Upper lobe of right lung (tissue), 1 donor: Measurements from ENCODE around the gene GSK3B. TPM values are rescaled to one million over a fixed set of nuclear protein-coding genes. Genes with fewer than 3 reads are reported as not detected.

Experiments used
- ATAC-seq: fragments of 200-7000 bp; cut with Tn5 transposase; one replicate; pipeline ENCODE4 v1.9.1; 2020; ENCODE audit warnings: mild to moderate bottlenecking, moderate library complexity
- DNase-seq: peaks from one replicate; pipeline ENCODE4 v3.0.0-alpha.2; 2020
- H3K27ac ChIP-seq: fragments of 200-600 bp; one replicate; pipeline ENCODE4 v1.8.0; 2022
- H3K27me3 ChIP-seq: fragments of 200-600 bp; one replicate; pipeline ENCODE4 v1.8.0; 2022; ENCODE audit warnings: mild to moderate bottlenecking
- H3K36me3 ChIP-seq: fragments of 200-600 bp; one replicate; pipeline ENCODE4 v1.8.0; 2022
- H3K4me1 ChIP-seq: fragments of 200-600 bp; one replicate; pipeline ENCODE4 v1.8.0; 2022
- H3K4me3 ChIP-seq: fragments of 200-600 bp; one replicate; pipeline ENCODE4 v1.8.0; 2022; ENCODE audit warnings: mild to moderate bottlenecking
- H3K9me3 ChIP-seq: fragments of 200-600 bp; one replicate; pipeline ENCODE4 v1.8.0; 2022
- intact Hi-C: fragments of 100-400 bp; cut with DNase I; formaldehyde crosslinking; loops from one replicate; pipeline ENCODE4 v1.11.0; 2022
- total RNA-seq: library from RNA; stranded (reverse); fragmentation: NEBNext Ultra II Directional; extraction: Animal tissue kit (Norgen Biotek cat#: 25700); gene quantifications from one replicate; pipeline ENCODE4 v1.2.1, GENCODE V29; 2021
- TF ChIP-seq, protein P1 (sequence below): fragments of 200-600 bp; IDR thresholded peaks from one replicate; pipeline ENCODE4 v1.8.0; 2022; ENCODE audit warnings: antibody characterized with exemption
- donor health status: DM: no; HTN: yes; CAD: no; lungs with severe emphysema.

GSK3B gene
- total RNA-seq, 1 donor from 2014 or later, result 55.2 TPM

DNA sequence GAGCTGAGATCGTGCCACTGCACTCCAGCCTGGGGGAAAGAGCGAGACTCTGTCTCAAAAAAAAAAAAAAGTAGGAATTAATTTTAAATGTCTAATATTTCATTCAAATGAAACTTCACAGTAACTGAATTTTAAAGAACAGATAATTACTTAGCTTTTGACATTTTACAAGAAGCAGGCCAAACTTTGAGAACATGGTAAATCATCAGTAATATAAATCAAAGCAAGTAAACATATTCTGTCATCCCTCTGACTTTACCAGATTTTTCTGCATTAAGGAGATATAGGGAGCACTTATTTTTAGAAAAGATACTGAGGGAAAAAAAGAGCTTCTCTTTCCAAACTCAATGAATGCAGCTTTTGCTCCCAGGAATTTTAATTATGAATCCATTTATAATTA is 275.3 kb downstream of the GSK3B start:
- DNase-seq (no peak), ATAC-seq (no peak)
- H3K27ac ChIP-seq, result no peak overlapping the region
- H3K4me3 ChIP-seq, result no peak overlapping the region
- no peaks in the 10 kb centered on the region for H3K27me3 ChIP-seq
- no peaks in the 10 kb centered on the region for H3K36me3 ChIP-seq
- intact Hi-C loops, result no loop called here
- H3K4me1 ChIP-seq, result no peaks in the 10 kb centered on the region
- TF ChIP-seq, protein P1, sequence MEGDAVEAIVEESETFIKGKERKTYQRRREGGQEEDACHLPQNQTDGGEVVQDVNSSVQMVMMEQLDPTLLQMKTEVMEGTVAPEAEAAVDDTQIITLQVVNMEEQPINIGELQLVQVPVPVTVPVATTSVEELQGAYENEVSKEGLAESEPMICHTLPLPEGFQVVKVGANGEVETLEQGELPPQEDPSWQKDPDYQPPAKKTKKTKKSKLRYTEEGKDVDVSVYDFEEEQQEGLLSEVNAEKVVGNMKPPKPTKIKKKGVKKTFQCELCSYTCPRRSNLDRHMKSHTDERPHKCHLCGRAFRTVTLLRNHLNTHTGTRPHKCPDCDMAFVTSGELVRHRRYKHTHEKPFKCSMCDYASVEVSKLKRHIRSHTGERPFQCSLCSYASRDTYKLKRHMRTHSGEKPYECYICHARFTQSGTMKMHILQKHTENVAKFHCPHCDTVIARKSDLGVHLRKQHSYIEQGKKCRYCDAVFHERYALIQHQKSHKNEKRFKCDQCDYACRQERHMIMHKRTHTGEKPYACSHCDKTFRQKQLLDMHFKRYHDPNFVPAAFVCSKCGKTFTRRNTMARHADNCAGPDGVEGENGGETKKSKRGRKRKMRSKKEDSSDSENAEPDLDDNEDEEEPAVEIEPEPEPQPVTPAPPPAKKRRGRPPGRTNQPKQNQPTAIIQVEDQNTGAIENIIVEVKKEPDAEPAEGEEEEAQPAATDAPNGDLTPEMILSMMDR, result no peak
- no peaks in the 10 kb centered on the region for H3K9me3 ChIP-seq

DNA sequence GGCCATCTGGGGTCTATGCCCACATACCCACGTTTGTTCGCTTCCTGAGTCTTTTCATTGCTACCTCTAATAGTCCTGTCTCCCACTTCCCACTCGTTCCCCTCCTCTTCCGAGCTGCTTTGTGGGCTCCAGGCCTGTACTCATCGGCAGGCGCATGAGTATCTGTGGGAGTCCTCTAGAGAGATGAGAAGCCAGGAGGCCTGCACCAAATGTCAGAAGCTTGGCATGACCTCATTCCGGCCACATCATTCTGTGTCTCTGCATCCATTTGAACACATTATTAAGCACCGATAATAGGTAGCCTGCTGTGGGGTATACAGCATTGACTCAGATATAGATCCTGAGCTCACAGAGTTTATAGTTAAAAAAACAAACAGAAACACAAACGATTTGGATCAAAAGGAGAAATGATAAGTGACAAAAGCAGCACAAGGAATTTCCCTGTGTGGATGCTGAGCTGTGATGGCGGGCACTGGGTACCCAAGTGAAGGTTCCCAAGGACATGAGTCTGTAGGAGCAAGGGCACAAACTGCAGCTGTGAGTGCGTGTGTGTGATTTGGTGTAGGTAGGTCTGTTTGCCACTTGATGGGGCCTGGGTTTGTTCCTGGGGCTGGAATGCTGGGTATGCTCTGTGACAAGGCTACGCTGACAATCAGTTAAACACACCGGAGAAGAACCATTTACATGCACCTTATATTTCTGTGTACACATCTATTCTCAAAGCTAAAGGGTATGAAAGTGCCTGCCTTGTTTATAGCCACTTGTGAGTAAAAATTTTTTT is 276.5 kb downstream of the GSK3B start:
- TF ChIP-seq, protein P1, result no peak
- Histone ChIP-seq H3K27ac (no peak overlapping the region), H3K4me3 (no peak overlapping the region), H3K9me3 (no peaks in the 10 kb centered on the region), H3K4me1 (no peaks in the 10 kb centered on the region), H3K27me3 (no peaks in the 10 kb centered on the region), H3K36me3 (no peaks in the 10 kb centered on the region)
- DNase-seq (no peak), ATAC-seq (peak; percentile 42)
- intact Hi-C loops, result no loop called here

- intact Hi-C loops, result no loop called here
- Histone ChIP-seq H3K27ac (no peak overlapping the region), H3K4me3 (no peak overlapping the region), H3K36me3 (no peaks in the 10 kb centered on the region), H3K9me3 (no peaks in the 10 kb centered on the region), H3K27me3 (no peaks in the 10 kb centered on the region), H3K4me1 (no peaks in the 10 kb centered on the region)
- TF ChIP-seq, protein P1, result no peak
- ATAC-seq (no peak), DNase-seq (no peak)
These were observed 277.2 kb downstream of the GSK3B start for GRCh38 chr3:119817071-119817470.

GRCh38 chr3:119815716-119816115 is 278.5 kb downstream of the GSK3B start:
- Histone ChIP-seq H3K27ac (no peak overlapping the region), H3K36me3 (no peaks in the 10 kb centered on the region), H3K4me1 (no peaks in the 10 kb centered on the region), H3K27me3 (no peaks in the 10 kb centered on the region), H3K4me3 (no peak overlapping the region), H3K9me3 (no peaks in the 10 kb centered on the region)
- intact Hi-C loops, result no loop called here
- DNase-seq (no peak), ATAC-seq (no peak)
- TF ChIP-seq, protein P1, result no peak

DNA sequence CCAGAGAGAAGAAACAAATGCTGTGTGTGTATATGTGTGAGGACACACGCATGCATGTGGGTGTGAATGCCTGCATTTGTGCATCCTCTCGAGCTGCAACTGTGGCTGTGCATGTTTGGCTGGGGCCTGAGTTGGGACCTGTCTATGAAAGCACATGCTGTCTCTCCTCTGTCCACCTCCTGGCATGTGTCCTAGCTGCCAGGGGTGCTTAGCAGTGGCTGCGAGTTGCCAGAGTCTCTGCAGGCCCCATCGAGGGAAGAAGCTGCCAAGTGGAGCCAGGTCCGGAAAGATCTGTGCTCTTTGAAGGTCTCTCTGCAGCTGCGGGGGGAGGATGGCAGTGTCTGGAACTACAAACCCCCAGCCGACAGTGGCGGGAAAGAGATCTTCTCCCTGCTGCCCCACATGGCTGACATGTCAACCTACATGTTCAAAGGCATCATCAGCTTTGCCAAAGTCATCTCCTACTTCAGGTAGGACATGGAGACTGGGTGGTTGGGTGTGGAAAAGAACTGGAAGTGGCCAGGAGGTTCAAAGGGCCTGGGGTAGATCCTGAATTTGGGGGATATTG is 281.7 kb downstream of the GSK3B start:
- Histone ChIP-seq H3K9me3 (no peaks in the 10 kb centered on the region), H3K27me3 (no peaks in the 10 kb centered on the region), H3K36me3 (no peaks in the 10 kb centered on the region), H3K27ac (no peak overlapping the region), H3K4me1 (no peaks in the 10 kb centered on the region), H3K4me3 (no peak overlapping the region)
- TF ChIP-seq, protein P1, result no peak
- intact Hi-C loops, result no loop called here
- DNase-seq, result no peak
- no peak for ATAC-seq
